ENCODE results near the gene CDH12. TPM values are rescaled to one million over a fixed set of nuclear protein-coding genes. Genes with fewer than 3 reads are reported as not detected.
"Not testable (repeated sequence)": the region's sequence is repeated elsewhere in the genome, so short reads cannot be mapped to it uniquely, and the experiment has no call there.

CDH12 gene
- total RNA-seq, 2 experiments from 2014 or later: not detected

DNA sequence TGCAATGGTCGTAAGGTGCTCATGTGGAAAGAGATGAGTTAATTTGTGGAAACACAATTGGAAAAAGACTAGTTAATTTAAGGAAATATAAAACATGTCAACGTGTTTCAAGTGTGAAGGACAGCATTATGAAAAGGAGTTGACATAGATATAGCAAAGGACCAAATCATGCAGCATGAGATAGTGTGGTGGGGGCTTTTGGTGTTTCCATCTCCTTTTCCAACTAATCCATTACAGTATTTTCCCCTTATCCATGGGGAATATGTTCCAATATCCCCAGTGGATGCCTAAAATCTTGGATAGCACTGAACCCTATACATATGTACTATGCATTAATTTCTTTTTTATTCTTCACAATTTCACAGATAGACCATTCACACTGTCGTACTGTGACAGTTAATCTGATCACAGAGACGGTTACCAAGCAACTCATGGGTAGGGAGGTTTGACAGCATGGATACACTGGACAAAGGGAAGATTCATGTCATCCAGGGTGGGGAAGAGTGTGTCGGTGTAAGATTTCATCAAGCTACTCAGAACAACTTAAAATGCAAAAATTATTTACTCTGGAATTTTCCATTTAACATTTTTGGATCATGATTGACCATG is 238.6 kb downstream of the CDH12 start:
- Mint-ChIP-seq H3K36me3 (ENCODE audit: low read depth) (no peaks in the 10 kb centered on the region), H3K27me3 (no peaks in the 10 kb centered on the region), H3K4me3 (no peak overlapping the region), H3K27ac (no peak overlapping the region), H3K9me3 (no peaks in the 10 kb centered on the region), H3K4me1 (no peaks in the 10 kb centered on the region)
- ChIA-PET POLR2A (no interaction called here), CTCF (no interaction called here)
- no peak for DNase-seq

DNA sequence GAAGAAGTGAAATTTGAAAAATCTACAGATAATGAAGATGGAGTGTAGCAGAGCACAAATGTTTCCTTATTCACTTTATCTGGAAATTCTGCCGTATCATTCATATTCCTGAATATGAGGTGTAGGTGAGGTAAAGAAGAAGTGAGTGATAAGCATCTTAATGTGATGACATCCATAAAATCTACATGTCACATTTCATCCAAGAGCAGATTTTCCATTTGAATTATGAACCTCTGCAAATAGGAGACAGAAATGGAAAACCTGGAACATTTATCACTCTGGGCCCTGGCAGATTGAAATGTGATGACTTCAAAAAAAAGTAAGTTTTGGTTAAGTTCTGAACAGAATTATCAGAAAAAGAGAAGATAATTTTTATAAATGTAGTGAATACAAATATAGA is 240.2 kb downstream of the CDH12 start:
- ChIA-PET CTCF (no interaction called here), POLR2A (no interaction called here)
- no peak overlapping the region for H3K27ac Mint-ChIP-seq
- H3K4me1 Mint-ChIP-seq: no peaks in the 10 kb centered on the region
- H3K36me3 Mint-ChIP-seq (ENCODE audit: low read depth): no peaks in the 10 kb centered on the region
- no peak overlapping the region for H3K4me3 Mint-ChIP-seq
- no peak for DNase-seq
- no peaks in the 10 kb centered on the region for H3K9me3 Mint-ChIP-seq
- H3K27me3 Mint-ChIP-seq: no peaks in the 10 kb centered on the region

DNA sequence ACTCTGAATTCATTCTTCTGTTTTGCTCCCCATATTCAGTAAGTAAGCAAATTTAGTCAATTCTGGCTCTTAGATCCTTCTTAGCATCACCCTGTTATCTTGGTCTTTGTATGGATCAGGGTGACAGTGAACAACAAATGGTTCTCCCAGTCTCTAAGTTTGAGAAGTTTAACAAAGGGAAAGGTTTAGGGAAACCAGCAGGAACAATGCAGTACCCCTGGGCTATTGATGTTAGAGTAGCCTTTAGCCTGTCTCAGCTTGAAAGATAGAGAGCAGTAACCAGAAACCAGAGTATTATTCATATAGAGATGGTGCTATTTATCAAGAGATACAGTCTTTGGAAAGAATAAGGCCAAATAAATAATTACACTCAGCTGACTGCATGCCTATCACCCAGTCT is 241.8 kb downstream of the CDH12 start:
- Mint-ChIP-seq H3K27me3 (no peaks in the 10 kb centered on the region), H3K4me3 (no peak overlapping the region), H3K36me3 (ENCODE audit: low read depth) (no peaks in the 10 kb centered on the region), H3K9me3 (peaks cover 5% of the 10 kb centered on the region), H3K27ac (no peak overlapping the region), H3K4me1 (no peaks in the 10 kb centered on the region)
- ChIA-PET POLR2A (no interaction called here), CTCF (no interaction called here)
- DNase-seq: no peak

DNA sequence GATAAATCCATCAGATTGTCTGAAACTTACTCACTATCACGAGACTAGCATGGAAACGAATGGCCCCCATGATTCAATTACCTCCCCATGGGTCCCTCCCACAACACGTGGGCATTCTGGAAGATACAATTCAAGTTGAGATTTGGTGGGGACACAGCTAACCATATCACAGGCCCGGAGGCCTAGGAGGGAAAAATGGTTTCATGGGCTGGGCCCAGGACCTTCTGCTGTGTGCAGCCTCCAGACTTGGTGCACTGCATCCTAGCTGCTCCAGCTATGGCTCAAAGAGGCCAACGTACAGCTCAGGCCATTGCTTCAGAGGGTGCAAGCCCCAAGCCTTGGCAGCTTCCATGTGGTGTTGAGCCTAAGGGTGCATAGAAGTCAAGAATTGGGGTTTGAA is 245.6 kb downstream of the CDH12 start:
- H3K9me3 Mint-ChIP-seq; POLR2A ChIA-PET; CTCF ChIA-PET; H3K27me3 Mint-ChIP-seq; H3K4me3 Mint-ChIP-seq; H3K4me1 Mint-ChIP-seq; DNase-seq; H3K36me3 Mint-ChIP-seq (ENCODE audit: low read depth); H3K27ac Mint-ChIP-seq: not testable (repeated sequence)

DNA sequence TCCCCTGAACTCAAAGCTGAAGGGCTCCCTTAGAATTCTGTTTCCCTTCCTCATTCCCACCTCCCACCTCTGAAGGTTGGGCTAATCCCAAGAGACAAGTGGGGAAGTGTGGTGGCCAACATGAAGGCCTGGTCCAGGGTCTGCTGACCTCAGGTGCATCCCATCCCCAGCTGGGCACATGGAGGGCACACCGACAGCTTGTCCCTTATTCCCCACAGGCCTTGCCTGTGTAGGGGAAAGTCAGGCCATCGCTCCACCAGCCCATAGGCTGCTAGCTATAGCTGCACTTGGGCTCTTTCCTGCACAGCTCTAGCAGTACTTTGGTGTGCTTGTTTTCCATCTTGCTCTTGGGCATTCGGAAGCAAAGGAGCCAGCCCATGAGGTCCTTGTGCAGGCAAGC is 247.7 kb downstream of the CDH12 start:
- Mint-ChIP-seq H3K36me3 (ENCODE audit: low read depth) (no peaks in the 10 kb centered on the region), H3K4me1 (no peaks in the 10 kb centered on the region), H3K27me3 (no peaks in the 10 kb centered on the region), H3K27ac (no peak overlapping the region), H3K4me3 (no peak overlapping the region), H3K9me3 (peaks cover 5% of the 10 kb centered on the region)
- ChIA-PET CTCF (no interaction called here), POLR2A (no interaction called here)
- no peak for DNase-seq

DNA sequence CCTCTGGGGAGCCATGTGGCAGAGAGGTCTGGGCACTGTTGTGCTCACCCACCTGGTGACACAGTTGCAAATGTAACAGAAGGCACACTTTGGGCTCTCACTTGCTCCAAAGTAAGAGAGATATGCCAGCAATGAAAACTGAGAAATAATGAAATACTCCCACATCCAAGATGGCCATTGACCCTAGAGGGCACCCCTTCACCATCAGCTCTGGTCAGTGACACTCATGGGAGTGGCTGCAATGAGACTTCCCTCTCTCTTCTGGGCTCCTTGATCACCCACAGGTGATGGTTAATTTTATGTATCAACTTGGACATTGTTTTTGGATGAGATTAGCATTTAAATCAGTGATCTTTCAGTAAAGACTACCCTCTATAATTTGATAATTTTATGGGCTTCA is 248.4 kb downstream of the CDH12 start:
- DNase-seq: no peak
- no peak overlapping the region for H3K4me3 Mint-ChIP-seq
- H3K27me3 Mint-ChIP-seq: no peaks in the 10 kb centered on the region
- H3K4me1 Mint-ChIP-seq: no peaks in the 10 kb centered on the region
- POLR2A ChIA-PET: no interaction called here
- H3K27ac Mint-ChIP-seq: no peak overlapping the region
- CTCF ChIA-PET: no interaction called here
- H3K9me3 Mint-ChIP-seq: peaks cover 5% of the 10 kb centered on the region
- no peaks in the 10 kb centered on the region for H3K36me3 Mint-ChIP-seq (ENCODE audit: low read depth)

DNA sequence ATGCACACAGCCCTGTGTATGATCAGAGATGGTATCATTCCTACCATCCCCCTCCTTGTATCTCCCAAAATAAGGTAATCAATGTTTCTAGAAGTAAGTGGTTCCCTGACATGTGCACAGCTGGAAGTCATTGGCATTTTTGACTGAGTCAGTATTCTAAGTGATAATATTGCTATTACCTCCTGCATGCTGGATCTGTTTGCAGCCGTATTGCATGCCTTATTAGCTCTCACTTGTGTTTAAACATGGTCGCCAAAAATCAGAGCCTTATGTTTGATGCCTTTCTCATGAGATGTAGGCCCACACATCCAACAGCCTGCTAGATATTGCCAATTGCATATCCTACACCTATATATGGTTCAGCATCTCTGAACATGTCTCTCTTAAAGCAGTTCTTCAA is 254.3 kb downstream of the CDH12 start:
- Mint-ChIP-seq H3K4me1 (no peaks in the 10 kb centered on the region), H3K27me3 (no peaks in the 10 kb centered on the region), H3K27ac (no peak overlapping the region), H3K9me3 (peaks cover 2% of the 10 kb centered on the region), H3K4me3 (no peak overlapping the region), H3K36me3 (ENCODE audit: low read depth) (no peaks in the 10 kb centered on the region)
- POLR2A ChIA-PET: no interaction called here
- CTCF ChIA-PET: no interaction called here
- no peak for DNase-seq

DNA sequence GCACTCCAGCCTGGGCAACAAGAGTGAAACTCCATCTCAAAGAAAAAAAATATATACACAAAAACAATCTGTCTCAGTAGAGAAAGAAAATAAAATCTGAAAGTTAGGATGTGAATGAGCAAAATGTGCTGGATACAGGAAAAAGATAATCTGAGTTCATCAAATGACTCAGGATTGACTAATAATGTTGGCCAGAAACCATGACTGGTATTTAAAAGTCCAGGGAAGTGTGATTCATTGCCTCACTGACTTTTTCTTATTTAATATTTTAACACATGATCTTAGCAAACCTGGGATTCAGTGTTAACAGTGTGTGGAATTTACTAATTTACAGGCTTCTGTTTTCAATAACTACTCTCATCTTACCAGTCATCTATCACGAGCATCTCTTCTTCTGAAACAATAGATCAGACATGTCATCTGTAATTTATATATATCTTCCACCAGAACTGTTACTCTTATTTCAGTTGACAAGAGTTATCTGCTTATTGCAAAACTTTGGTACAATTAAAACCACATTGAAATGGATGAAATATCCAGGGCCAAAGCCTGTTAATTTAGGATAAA is 256.7 kb downstream of the CDH12 start:
- DNase-seq: no peak
- peaks cover 2% of the 10 kb centered on the region for H3K9me3 Mint-ChIP-seq
- POLR2A ChIA-PET: no interaction called here
- H3K36me3 Mint-ChIP-seq (ENCODE audit: low read depth): no peaks in the 10 kb centered on the region
- H3K4me3 Mint-ChIP-seq: no peak overlapping the region
- H3K4me1 Mint-ChIP-seq: no peaks in the 10 kb centered on the region
- no peaks in the 10 kb centered on the region for H3K27me3 Mint-ChIP-seq
- no peak overlapping the region for H3K27ac Mint-ChIP-seq
- CTCF ChIA-PET: no interaction called here

DNA sequence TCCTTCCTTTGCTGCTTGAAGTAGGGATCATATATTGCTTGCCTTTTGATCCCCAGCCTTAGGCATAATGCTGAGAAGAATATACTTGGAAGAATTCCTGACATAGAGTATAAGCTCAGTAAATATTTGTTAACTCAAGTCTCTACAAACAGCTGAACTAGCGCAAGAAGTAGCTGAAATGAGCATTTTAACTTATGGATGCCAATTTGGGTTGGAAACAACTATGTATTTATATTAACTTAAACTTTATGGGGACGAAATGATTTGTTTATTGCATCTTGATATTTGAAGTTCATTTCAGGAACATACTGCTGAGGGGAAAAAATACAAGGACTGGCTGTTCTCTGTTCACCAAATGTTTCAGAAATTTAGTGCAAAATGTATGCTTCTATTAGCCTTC is 258.7 kb downstream of the CDH12 start:
- no peaks in the 10 kb centered on the region for H3K36me3 Mint-ChIP-seq (ENCODE audit: low read depth)
- CTCF ChIA-PET: interaction anchor here (0.5 kb wide), 1 partner anchor 14 kb away, joined by 3 read pairs; no protein-coding TSS in a partner anchor

DNA sequence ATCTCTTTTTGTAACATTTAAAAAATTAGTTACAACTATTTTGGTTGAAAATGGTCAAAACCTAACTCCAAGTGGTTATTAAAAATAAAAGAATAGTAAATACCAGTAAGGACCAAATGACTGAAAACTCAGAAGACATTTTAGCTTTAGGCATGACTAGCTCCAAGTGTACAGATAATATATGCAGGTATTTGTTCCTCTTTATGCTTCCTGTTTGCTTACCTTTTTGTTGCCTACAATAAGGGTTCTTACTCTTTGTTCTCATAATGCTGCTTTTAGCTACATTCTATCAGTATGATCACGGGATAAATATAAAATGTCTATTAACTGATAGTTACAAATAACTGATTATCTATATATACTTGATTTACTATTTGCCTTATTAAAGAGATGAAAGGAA is 259.6 kb downstream of the CDH12 start:
- H3K9me3 Mint-ChIP-seq: peaks cover 6% of the 10 kb centered on the region
- no peak overlapping the region for H3K4me3 Mint-ChIP-seq
- ChIA-PET CTCF (no interaction called here), POLR2A (no interaction called here)
- H3K36me3 Mint-ChIP-seq (ENCODE audit: low read depth): no peaks in the 10 kb centered on the region
- no peak for DNase-seq
- H3K27ac Mint-ChIP-seq: no peak overlapping the region
- no peaks in the 10 kb centered on the region for H3K4me1 Mint-ChIP-seq
- H3K27me3 Mint-ChIP-seq: no peaks in the 10 kb centered on the region

More for the DNA sequence above, 258.7 kb downstream of the CDH12 start:
- H3K27ac Mint-ChIP-seq: no peak overlapping the region
- no peaks in the 10 kb centered on the region for H3K4me1 Mint-ChIP-seq
- DNase-seq: no peak
- H3K4me3 Mint-ChIP-seq: no peak overlapping the region
- H3K27me3 Mint-ChIP-seq: no peaks in the 10 kb centered on the region
- POLR2A ChIA-PET: no interaction called here
- peaks cover 4% of the 10 kb centered on the region for H3K9me3 Mint-ChIP-seq

DNA sequence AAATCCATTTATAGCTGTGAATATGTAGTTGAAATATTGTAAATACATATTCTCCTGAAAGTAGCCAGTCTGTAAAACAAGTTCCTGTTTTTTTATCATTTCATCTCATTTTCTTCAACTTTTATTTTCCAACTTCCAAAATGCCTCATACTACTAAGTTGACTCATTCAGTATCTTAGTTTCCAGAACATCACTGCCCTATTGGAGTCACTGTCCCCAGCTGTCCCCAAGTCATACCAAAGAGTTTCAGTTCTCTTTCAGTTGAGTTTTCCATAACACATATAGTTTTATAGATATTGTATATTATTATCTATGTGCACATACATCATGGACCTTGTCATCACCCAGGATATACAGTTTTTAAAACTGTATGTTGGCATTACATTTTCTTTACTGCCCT is 261.7 kb downstream of the CDH12 start:
- no peaks in the 10 kb centered on the region for H3K4me1 Mint-ChIP-seq
- ChIA-PET CTCF (no interaction called here), POLR2A (no interaction called here)
- H3K27me3 Mint-ChIP-seq: no peaks in the 10 kb centered on the region
- DNase-seq: no peak
- H3K4me3 Mint-ChIP-seq: no peak overlapping the region
- no peak overlapping the region for H3K27ac Mint-ChIP-seq
- no peaks in the 10 kb centered on the region for H3K36me3 Mint-ChIP-seq (ENCODE audit: low read depth)
- H3K9me3 Mint-ChIP-seq: peaks cover 6% of the 10 kb centered on the region

DNA sequence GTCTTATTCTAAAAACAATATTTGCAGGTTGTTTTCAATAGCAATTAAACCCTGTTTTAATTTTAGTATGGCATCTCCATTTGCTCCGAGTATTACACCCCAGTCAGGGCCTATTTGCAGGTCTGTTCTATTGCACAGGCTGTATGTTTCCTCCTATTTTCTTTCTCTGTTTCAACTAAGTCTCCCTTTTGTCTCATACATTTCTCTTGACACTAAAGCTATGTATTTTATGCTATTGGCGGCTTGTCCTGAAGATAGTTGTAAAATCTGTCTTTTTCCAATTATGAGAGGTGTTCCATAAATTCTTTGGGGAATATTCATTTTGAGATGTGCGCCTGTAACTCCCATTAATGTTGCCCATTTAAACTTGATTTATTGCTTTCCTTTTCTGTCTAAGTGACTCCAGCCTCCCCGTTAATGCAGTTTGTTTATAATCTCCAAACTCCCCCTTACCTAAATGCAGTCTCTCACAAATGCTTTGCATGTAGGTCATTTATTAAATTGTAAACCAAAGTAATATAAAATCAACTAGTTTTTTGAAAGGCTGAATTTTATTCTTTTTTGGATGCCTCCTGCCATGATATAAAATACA is 262.4 kb downstream of the CDH12 start:
- Mint-ChIP-seq H3K27ac (no peak overlapping the region), H3K4me1 (no peaks in the 10 kb centered on the region), H3K9me3 (peaks cover 6% of the 10 kb centered on the region), H3K36me3 (ENCODE audit: low read depth) (no peaks in the 10 kb centered on the region), H3K27me3 (no peaks in the 10 kb centered on the region), H3K4me3 (no peak overlapping the region)
- CTCF ChIA-PET: no interaction called here
- POLR2A ChIA-PET: no interaction called here
- DNase-seq: no peak

DNA sequence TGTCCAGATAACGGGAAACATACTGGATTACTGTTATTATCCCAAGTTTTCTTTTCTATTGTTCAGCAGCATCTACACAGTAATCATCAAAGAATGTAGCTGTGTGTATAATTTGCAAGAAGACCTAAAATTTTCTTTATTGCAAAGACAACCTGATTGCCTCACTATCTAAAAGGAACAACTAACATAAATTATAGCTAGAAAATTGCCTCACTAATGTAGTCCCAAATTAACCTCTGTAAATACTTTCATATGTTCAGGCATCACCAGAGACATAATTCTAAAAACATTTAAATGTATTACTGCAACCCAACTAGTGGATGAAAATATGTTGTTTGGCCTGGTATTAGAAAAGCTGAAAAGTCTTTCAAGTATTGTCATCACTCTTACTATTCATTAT is 275.4 kb downstream of the CDH12 start:
- no peaks in the 10 kb centered on the region for H3K9me3 Mint-ChIP-seq
- ChIA-PET CTCF (no interaction called here), POLR2A (no interaction called here)
- H3K27me3 Mint-ChIP-seq: no peaks in the 10 kb centered on the region
- H3K4me3 Mint-ChIP-seq: no peak overlapping the region
- H3K27ac Mint-ChIP-seq: no peak overlapping the region
- DNase-seq: no peak
- H3K4me1 Mint-ChIP-seq: no peaks in the 10 kb centered on the region
- no peaks in the 10 kb centered on the region for H3K36me3 Mint-ChIP-seq (ENCODE audit: low read depth)

DNA sequence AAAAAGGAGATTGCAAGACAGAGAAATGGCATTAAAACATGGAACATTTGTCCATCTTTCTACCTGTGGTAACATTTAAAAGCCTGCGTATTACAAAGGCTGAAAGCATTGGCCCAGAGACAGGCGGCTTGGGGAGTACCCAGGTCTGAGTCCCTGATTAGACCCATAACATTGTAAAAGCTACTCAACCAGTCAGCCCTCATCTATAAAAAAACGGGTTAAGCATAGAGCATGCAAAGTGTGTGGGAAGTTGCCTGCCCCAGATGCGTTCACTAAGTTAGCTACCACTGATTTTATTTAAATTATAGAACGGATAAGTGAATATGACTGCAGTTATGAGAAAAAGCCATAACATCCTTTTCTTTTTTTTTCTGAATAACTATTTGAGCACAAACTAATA is 276.1 kb downstream of the CDH12 start:
- Mint-ChIP-seq H3K4me1 (no peaks in the 10 kb centered on the region), H3K27me3 (no peaks in the 10 kb centered on the region), H3K36me3 (ENCODE audit: low read depth) (no peaks in the 10 kb centered on the region), H3K4me3 (no peak overlapping the region), H3K9me3 (no peaks in the 10 kb centered on the region), H3K27ac (no peak overlapping the region)
- DNase-seq: no peak
- ChIA-PET POLR2A (no interaction called here), CTCF (no interaction called here)

Measured in activated CD4-positive, alpha-beta T cell treated with anti-CD3 and anti-CD28 coated beads, Interleukin-2, amount 10 ng/mL, durations not matched to agents 7 days and 5 days (primary cell).